ENCODE data around the gene FKBP14. TPM values are rescaled to one million over a fixed set of nuclear protein-coding genes. Genes with fewer than 3 reads are reported as not detected.

Gene FKBP14
- polyA plus RNA-seq, 1 donor = 24.3 TPM

- DNase-seq = no peak
Observed at GRCh38 chr7:30038196-30038980, 11.9 kb upstream of the FKBP14 start.

- no peak for DNase-seq
Observed at GRCh38 chr7:30036220-30036619, 9.7 kb upstream of the FKBP14 start.

GRCh38 chr7:30034501-30034900, 8.0 kb upstream of the FKBP14 start:
- no peak for DNase-seq

GRCh38 chr7:30032310-30033125, 6.0 kb upstream of the FKBP14 start:
- no peak for DNase-seq

GRCh38 chr7:30029696-30030095, 3.2 kb upstream of the FKBP14 start:
- DNase-seq = peak; percentile 25

- DNase-seq = peak; percentile 45
Observed at GRCh38 chr7:30028749-30029635, 2.5 kb upstream of the FKBP14 start.

GRCh38 chr7:30028216-30028748, 1.8 kb upstream of the FKBP14 start, which contains the start of gene PLEKHA8:
Gene PLEKHA8 (plus strand): TSS chr7:30028412. CDS start chr7:30028763, 351 bp downstream.
- DNase-seq = peak; percentile 87

- no peak for DNase-seq
Observed at GRCh38 chr7:30027740-30028215, 1.3 kb upstream of the FKBP14 start.

- DNase-seq = no peak
Observed at GRCh38 chr7:30027065-30027456, 559 bp upstream of the FKBP14 start.

- DNase-seq = no peak
Observed at GRCh38 chr7:30023524-30023923, 3.0 kb downstream of the FKBP14 start.

GRCh38 chr7:30022991-30023390, 3.5 kb downstream of the FKBP14 start:
- DNase-seq = no peak

- DNase-seq = no peak
Observed at GRCh38 chr7:30020535-30020934, 6.0 kb downstream of the FKBP14 start.

GRCh38 chr7:30019960-30020359, 6.5 kb downstream of the FKBP14 start:
- DNase-seq = no peak

- no peak for DNase-seq
Observed at GRCh38 chr7:30019387-30019786, 7.1 kb downstream of the FKBP14 start.

- DNase-seq = no peak
Observed at GRCh38 chr7:30018451-30018850, 8.1 kb downstream of the FKBP14 start.

GRCh38 chr7:30012757-30013156, 13.7 kb downstream of the FKBP14 start:
- no peak for DNase-seq

- DNase-seq = peak; percentile 56
Observed at GRCh38 chr7:30010021-30010420, 16.5 kb downstream of the FKBP14 start.

- no peak for DNase-seq
Observed at GRCh38 chr7:30005464-30005863, 21.0 kb downstream of the FKBP14 start.

GRCh38 chr7:30003098-30003497, 23.4 kb downstream of the FKBP14 start:
- DNase-seq = no peak

GRCh38 chr7:30001998-30002397, 24.5 kb downstream of the FKBP14 start:
- no peak for DNase-seq

- DNase-seq = no peak
Observed at GRCh38 chr7:29998489-29998888, 28.0 kb downstream of the FKBP14 start.

GRCh38 chr7:29996321-29996720, 30.2 kb downstream of the FKBP14 start:
- DNase-seq = no peak
